Neural progenitor cell (in vitro differentiated cells): ENCODE results near the gene OR10G7. TPM values are rescaled to one million over a fixed set of nuclear protein-coding genes. Genes with fewer than 3 reads are reported as not detected.
A peak's percentile ranks its signal among the peaks of the same experiment; 100 is the strongest.

Experiments
- DNase-seq: peaks from one replicate; pipeline ENCODE4 v3.0.0-alpha.2; 2016; ENCODE audit warnings: low spot score
- H2AFZ ChIP-seq: fragments of 200-600 bp; sonication (generic); replicated peaks from 2 replicates; pipeline ENCODE4 v1.6.1; 2016; ENCODE audit warnings: antibody characterized with exemption
- H3F3A ChIP-seq: fragments of 200-600 bp; sonication (generic); 2 replicates; pipeline ENCODE4 v1.6.1; 2016; ENCODE audit warnings: antibody characterized with exemption, low read depth
- H3K27ac ChIP-seq: fragments of 200-600 bp; sonication (generic); 2 replicates; pipeline ENCODE4 v1.5.1; 2016; ENCODE audit warnings: mild to moderate bottlenecking
- H3K27me3 ChIP-seq: fragments of 200-600 bp; sonication (generic); 2 replicates; pipeline ENCODE4 v1.6.1; 2016; ENCODE audit warnings: mild to moderate bottlenecking, moderate library complexity
- H3K36me3 ChIP-seq: fragments of 200-600 bp; sonication (generic); 2 replicates; pipeline ENCODE4 v1.5.1; 2016
- H3K4me1 ChIP-seq: fragments of 200-600 bp; sonication (generic); 2 replicates; pipeline ENCODE4 v1.6.1; 2016; ENCODE audit warnings: mixed run types
- H3K4me2 ChIP-seq: fragments of 200-600 bp; sonication (generic); 2 replicates; pipeline ENCODE4 v1.6.1; 2016
- H3K4me3 ChIP-seq: fragments of 200-600 bp; sonication (generic); 2 replicates; pipeline ENCODE4 v1.5.1; 2016
- H3K79me2 ChIP-seq: fragments of 200-600 bp; sonication (generic); 2 replicates; pipeline ENCODE4 v1.6.1; 2016; ENCODE audit warnings: low read depth
- H3K9ac ChIP-seq: fragments of 200-600 bp; sonication (generic); 2 replicates; pipeline ENCODE4 v1.6.1; 2016
- H3K9me3 ChIP-seq: fragments of 200-600 bp; sonication (generic); 2 replicates; pipeline ENCODE4 v1.5.1; 2016; ENCODE audit warnings: low read depth
- H4K20me1 ChIP-seq: fragments of 200-600 bp; sonication (generic); 2 replicates; pipeline ENCODE4 v1.6.1; 2016; ENCODE audit warnings: low read depth
- H3K27ac Mint-ChIP-seq: 3 replicates; pipeline ENCODE4 v1.8.0; 2021; ENCODE audit warnings: mixed read lengths
- H3K27me3 Mint-ChIP-seq: 2 replicates; pipeline ENCODE4 v1.8.0; 2022; ENCODE audit warnings: low read depth, mild to moderate bottlenecking, inconsistent platforms, moderate library complexity, mixed read lengths; ENCODE audit not compliant: insufficient read depth
- H3K36me3 Mint-ChIP-seq: 3 replicates; pipeline ENCODE4 v1.8.0; 2021; ENCODE audit warnings: mixed read lengths
- H3K4me1 Mint-ChIP-seq: 3 replicates; pipeline ENCODE4 v1.8.0; 2021; ENCODE audit warnings: mixed read lengths
- H3K4me3 Mint-ChIP-seq: 3 replicates; pipeline ENCODE4 v1.8.0; 2021; ENCODE audit warnings: mild to moderate bottlenecking, moderate library complexity, mixed read lengths
- H3K9me3 Mint-ChIP-seq: 3 replicates; pipeline ENCODE4 v1.8.0; 2020; ENCODE audit warnings: mixed read lengths
- EZH2 ChIP-seq: fragments of 200-600 bp; sonication (generic); IDR thresholded peaks from 2 replicates; pipeline ENCODE4 v1.6.1; 2017; ENCODE audit warnings: antibody characterized with exemption, mild to moderate bottlenecking, moderate library complexity
- EZH2phosphoT487 ChIP-seq: fragments of 200-600 bp; sonication (generic); IDR thresholded peaks from 2 replicates; pipeline ENCODE4 v1.6.1; 2017; ENCODE audit warnings: antibody characterized with exemption
- total RNA-seq: library from RNA; depleted of rRNA; stranded (reverse); fragments of >200 nt; gene quantifications from 2 replicates; pipeline ENCODE4 v1.2.3, GENCODE V29; 2015; ENCODE audit warnings: low replicate concordance
- TF ChIP-seq, protein P1 (sequence below): fragments of 200-600 bp; sonication (generic); IDR thresholded peaks from 2 replicates; pipeline ENCODE4 v1.5.1; 2017; ENCODE audit warnings: antibody characterized with exemption, mild to moderate bottlenecking

OR10G7 gene
- total RNA-seq, 1 donor from 2014 or later: not detected

GRCh38 chr11:124072147-124072546, 31.0 kb upstream of the OR10G7 start:
- H3K9me3 ChIP-seq: no peaks in the 10 kb centered on the region
- no peaks in the 10 kb centered on the region for H3K79me2 ChIP-seq
- H3K4me1 ChIP-seq: no peaks in the 10 kb centered on the region
- Mint-ChIP-seq H3K36me3 (no peaks in the 10 kb centered on the region), H3K4me1 (no peaks in the 10 kb centered on the region), H3K27me3 (peaks cover 2% of the 10 kb centered on the region), H3K4me3 (no peak overlapping the region), H3K27ac (no peak overlapping the region), H3K9me3 (no peaks in the 10 kb centered on the region)
- DNase-seq: no peak
- no peaks in the 10 kb centered on the region for H3F3A ChIP-seq
- TF ChIP-seq EZH2 (no peak), EZH2phosphoT487 (no peak)
- TF ChIP-seq, protein P1, sequence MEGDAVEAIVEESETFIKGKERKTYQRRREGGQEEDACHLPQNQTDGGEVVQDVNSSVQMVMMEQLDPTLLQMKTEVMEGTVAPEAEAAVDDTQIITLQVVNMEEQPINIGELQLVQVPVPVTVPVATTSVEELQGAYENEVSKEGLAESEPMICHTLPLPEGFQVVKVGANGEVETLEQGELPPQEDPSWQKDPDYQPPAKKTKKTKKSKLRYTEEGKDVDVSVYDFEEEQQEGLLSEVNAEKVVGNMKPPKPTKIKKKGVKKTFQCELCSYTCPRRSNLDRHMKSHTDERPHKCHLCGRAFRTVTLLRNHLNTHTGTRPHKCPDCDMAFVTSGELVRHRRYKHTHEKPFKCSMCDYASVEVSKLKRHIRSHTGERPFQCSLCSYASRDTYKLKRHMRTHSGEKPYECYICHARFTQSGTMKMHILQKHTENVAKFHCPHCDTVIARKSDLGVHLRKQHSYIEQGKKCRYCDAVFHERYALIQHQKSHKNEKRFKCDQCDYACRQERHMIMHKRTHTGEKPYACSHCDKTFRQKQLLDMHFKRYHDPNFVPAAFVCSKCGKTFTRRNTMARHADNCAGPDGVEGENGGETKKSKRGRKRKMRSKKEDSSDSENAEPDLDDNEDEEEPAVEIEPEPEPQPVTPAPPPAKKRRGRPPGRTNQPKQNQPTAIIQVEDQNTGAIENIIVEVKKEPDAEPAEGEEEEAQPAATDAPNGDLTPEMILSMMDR: no peak
- H3K27me3 ChIP-seq: no peaks in the 10 kb centered on the region
- no peaks in the 10 kb centered on the region for H4K20me1 ChIP-seq
- no peak overlapping the region for H3K27ac ChIP-seq
- H2AFZ ChIP-seq: peak overlapping the region; percentile 75
- H3K4me2 ChIP-seq: no peak overlapping the region
- H3K9ac ChIP-seq: no peak overlapping the region
- H3K36me3 ChIP-seq: no peaks in the 10 kb centered on the region
- no peak overlapping the region for H3K4me3 ChIP-seq

- Histone ChIP-seq H3K27me3 (no peaks in the 10 kb centered on the region), H3K36me3 (no peaks in the 10 kb centered on the region), H3K4me3 (no peak overlapping the region), H3K4me1 (no peaks in the 10 kb centered on the region), H3K9me3 (no peaks in the 10 kb centered on the region), H3K27ac (no peak overlapping the region), H3K9ac (no peak overlapping the region), H3F3A (no peaks in the 10 kb centered on the region), H3K4me2 (no peak overlapping the region), H2AFZ (peak overlapping the region; percentile 75), H4K20me1 (no peaks in the 10 kb centered on the region), H3K79me2 (no peaks in the 10 kb centered on the region)
- peaks cover 2% of the 10 kb centered on the region for H3K27me3 Mint-ChIP-seq
- no peak overlapping the region for H3K4me3 Mint-ChIP-seq
- TF ChIP-seq, protein P1: no peak
- no peak for TF ChIP-seq EZH2
- no peak for TF ChIP-seq EZH2phosphoT487
- H3K4me1 Mint-ChIP-seq: no peaks in the 10 kb centered on the region
- DNase-seq: no peak
- no peak overlapping the region for H3K27ac Mint-ChIP-seq
- H3K36me3 Mint-ChIP-seq: no peaks in the 10 kb centered on the region
- no peaks in the 10 kb centered on the region for H3K9me3 Mint-ChIP-seq
Measured at GRCh38 chr11:124071623-124071948, 30.5 kb upstream of the OR10G7 start.

DNA sequence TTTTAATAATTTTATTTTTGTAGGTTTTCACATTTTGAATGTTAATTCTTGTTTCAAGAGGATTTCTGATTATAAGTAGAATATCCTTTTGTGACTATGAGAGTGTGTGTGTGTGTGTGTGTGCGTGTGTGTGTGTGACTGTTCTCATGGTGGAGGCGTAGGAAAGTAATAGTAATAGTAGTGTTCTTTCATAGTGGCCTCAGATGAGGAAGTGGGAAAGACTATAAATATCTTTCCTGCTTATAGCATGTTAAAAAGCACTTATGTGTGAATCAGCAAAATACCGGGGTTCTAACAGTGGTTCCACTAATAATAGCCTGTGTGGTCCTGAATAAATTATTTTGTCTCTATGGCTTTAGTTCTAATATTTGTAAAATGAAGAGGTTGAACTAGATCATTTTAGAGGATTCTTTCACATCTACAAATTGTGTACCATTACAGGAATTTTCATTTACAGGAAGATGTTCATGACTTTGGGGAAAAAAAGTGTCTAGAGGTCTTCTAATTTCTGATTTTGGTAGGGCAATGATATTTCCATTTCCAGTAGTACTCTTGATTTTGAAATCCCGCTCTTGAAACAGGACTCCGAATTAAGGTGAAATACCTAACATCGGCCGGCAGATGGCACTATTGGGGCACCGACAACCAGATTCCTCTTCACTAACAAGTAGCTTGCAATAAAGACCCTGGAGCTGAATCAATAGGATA, 29.9 kb upstream of the OR10G7 start:
- Histone ChIP-seq H3K4me2 (no peak overlapping the region), H3K9me3 (no peaks in the 10 kb centered on the region), H3K27ac (no peak overlapping the region), H3K79me2 (no peaks in the 10 kb centered on the region), H3F3A (no peaks in the 10 kb centered on the region), H2AFZ (peak overlapping the region; percentile 75), H3K9ac (no peak overlapping the region), H3K36me3 (no peaks in the 10 kb centered on the region), H4K20me1 (no peaks in the 10 kb centered on the region), H3K27me3 (no peaks in the 10 kb centered on the region), H3K4me1 (no peaks in the 10 kb centered on the region), H3K4me3 (no peak overlapping the region)
- peak; percentile 68 for DNase-seq
- Mint-ChIP-seq H3K27ac (no peak overlapping the region), H3K4me1 (no peaks in the 10 kb centered on the region), H3K27me3 (peaks cover 2% of the 10 kb centered on the region), H3K36me3 (no peaks in the 10 kb centered on the region), H3K9me3 (no peaks in the 10 kb centered on the region), H3K4me3 (no peak overlapping the region)
- TF ChIP-seq, protein P1: peak; percentile 86
- no peak for TF ChIP-seq EZH2
